Embryonic facial prominence (tissue), 1 donor: ENCODE measurements around the gene CELSR3.

Source experiments
- DNase-seq: peaks from one replicate; pipeline ENCODE4 v3.0.0-alpha.2; 2016; ENCODE audit errors: extremely low spot score

CELSR3 gene

GRCh38 chr3:48662753-48663488 lies at the start of gene CELSR3:
TSS of gene CELSR3 (minus strand) at chr3:48662886. CDS start at chr3:48662634, 252 bp downstream.
- peak; percentile 60 for DNase-seq

- no peak for DNase-seq
Measured at GRCh38 chr3:48711727-48712126, 49.0 kb upstream of the CELSR3 start.

- DNase-seq: no peak
Measured at GRCh38 chr3:48709051-48709461, 46.4 kb upstream of the CELSR3 start.

GRCh38 chr3:48708481-48708889 lies 45.8 kb upstream of the CELSR3 start:
- no peak for DNase-seq

GRCh38 chr3:48707157-48707556 lies 44.5 kb upstream of the CELSR3 start:
- no peak for DNase-seq

- no peak for DNase-seq
Measured at GRCh38 chr3:48702320-48702920, 39.7 kb upstream of the CELSR3 start.

GRCh38 chr3:48700731-48701405 lies 38.2 kb upstream of the CELSR3 start:
- no peak for DNase-seq

- no peak for DNase-seq
Measured at GRCh38 chr3:48698891-48699290, 36.2 kb upstream of the CELSR3 start.

GRCh38 chr3:48697952-48698351 lies 35.3 kb upstream of the CELSR3 start:
- DNase-seq: no peak

- DNase-seq: no peak
Measured at GRCh38 chr3:48696601-48697000, 33.9 kb upstream of the CELSR3 start.

GRCh38 chr3:48696156-48696555 lies 33.5 kb upstream of the CELSR3 start:
- DNase-seq: no peak

- DNase-seq: no peak
Measured at GRCh38 chr3:48695393-48695753, 32.7 kb upstream of the CELSR3 start.

GRCh38 chr3:48694610-48695392 lies 32.1 kb upstream of the CELSR3 start:
- no peak for DNase-seq

- DNase-seq: no peak
Measured at GRCh38 chr3:48693826-48694225, 31.1 kb upstream of the CELSR3 start.

GRCh38 chr3:48692551-48692950 lies 29.9 kb upstream of the CELSR3 start:
- no peak for DNase-seq

- no peak for DNase-seq
Measured at GRCh38 chr3:48690846-48691458, 28.3 kb upstream of the CELSR3 start.

- DNase-seq: no peak
Measured at GRCh38 chr3:48689384-48689783, 26.7 kb upstream of the CELSR3 start.

- DNase-seq: no peak
Measured at GRCh38 chr3:48688737-48689075, 26.0 kb upstream of the CELSR3 start.

GRCh38 chr3:48688032-48688736 lies 25.5 kb upstream of the CELSR3 start:
- no peak for DNase-seq

- no peak for DNase-seq
Measured at GRCh38 chr3:48687220-48687678, 24.6 kb upstream of the CELSR3 start.

GRCh38 chr3:48686538-48687219 lies 24.0 kb upstream of the CELSR3 start:
- no peak for DNase-seq
